Stimulated activated CD4-positive, alpha-beta T cell treated with anti-CD3 and anti-CD28 coated beads, Interleukin-12 subunit alpha, Interleukin-12 subunit beta, amount 100 ng/mL, for 48 hours (primary cell): ENCODE measurements around the gene SLC9C1.

Experiments used
- DNase-seq, 3 donors: peaks; one replicate each; pipeline ENCODE4 v3.0.0-alpha.2; 2020; ENCODE audit warnings: low read depth in 2 of 3, low spot score in 1 of 3

Gene SLC9C1

GRCh38 chr3:112307557-112307956 lies 13.5 kb upstream of the SLC9C1 start:
- no peak for DNase-seq

GRCh38 chr3:112306825-112307224 lies 12.8 kb upstream of the SLC9C1 start:
- DNase-seq, result no peak

GRCh38 chr3:112304611-112305010 lies 10.6 kb upstream of the SLC9C1 start:
- DNase-seq, result peak in 1 of 3 donors; percentile 8

GRCh38 chr3:112303764-112304325 lies 9.8 kb upstream of the SLC9C1 start:
- no peak for DNase-seq

- peak in 1 of 3 donors; percentile 7 for DNase-seq
These were observed 9.1 kb upstream of the SLC9C1 start for GRCh38 chr3:112302881-112303763.

- no peak for DNase-seq
These were observed 8.3 kb upstream of the SLC9C1 start for GRCh38 chr3:112302150-112302830.

GRCh38 chr3:112298781-112299180 lies 4.8 kb upstream of the SLC9C1 start:
- DNase-seq, result no peak

- DNase-seq, result no peak
These were observed 3.7 kb upstream of the SLC9C1 start for GRCh38 chr3:112297714-112298113.

- DNase-seq, result no peak
These were observed 5.0 kb downstream of the SLC9C1 start for GRCh38 chr3:112289011-112289410.

- DNase-seq, result no peak
These were observed 13.8 kb downstream of the SLC9C1 start for GRCh38 chr3:112280266-112280665.

GRCh38 chr3:112273536-112273935 lies 20.5 kb downstream of the SLC9C1 start:
- DNase-seq, result no peak

GRCh38 chr3:112261742-112262141 lies 32.3 kb downstream of the SLC9C1 start:
- no peak for DNase-seq

GRCh38 chr3:112260563-112260962 lies 33.5 kb downstream of the SLC9C1 start:
- no peak for DNase-seq

- DNase-seq, result no peak
These were observed 40.6 kb downstream of the SLC9C1 start for GRCh38 chr3:112253301-112253971.

- DNase-seq, result no peak
These were observed 46.1 kb downstream of the SLC9C1 start for GRCh38 chr3:112247900-112248299.

GRCh38 chr3:112247350-112247749 lies 46.7 kb downstream of the SLC9C1 start:
- no peak for DNase-seq

GRCh38 chr3:112233083-112233482 lies 60.9 kb downstream of the SLC9C1 start:
- no peak for DNase-seq

- peak in 1 of 3 donors; percentile 14 for DNase-seq
These were observed 62.3 kb downstream of the SLC9C1 start for GRCh38 chr3:112231727-112232126.

GRCh38 chr3:112230033-112230432 lies 64.0 kb downstream of the SLC9C1 start:
- DNase-seq, result no peak

- no peak for DNase-seq
These were observed 65.2 kb downstream of the SLC9C1 start for GRCh38 chr3:112228786-112229185.

- DNase-seq, result no peak
These were observed 93.7 kb downstream of the SLC9C1 start for GRCh38 chr3:112200317-112200666.
